GM12878 (cell line): ENCODE measurements around the gene C1orf74. TPM values are rescaled to one million over a fixed set of nuclear protein-coding genes. Genes with fewer than 3 reads are reported as not detected.
A peak's percentile ranks its signal among the peaks of the same experiment; 100 is the strongest.

Source experiments
- ATAC-seq: fragments of 200-7000 bp; cut with Tn5 transposase; 3 replicates; pipeline ENCODE4 v1.9.1; 2020; ENCODE audit warnings: mild to moderate bottlenecking, moderate library complexity
- BruUV-seq: library from RNA; stranded (reverse); fragments of 400-500 nt; replicated peaks from 2 replicates; lab custom pipeline; 2021; lab: Mats Ljungman, UMichigan
- CTCF ChIA-PET: fragments of 300-600 bp; sonication (Branson Sonifier 250); formaldehyde crosslinking; extraction: SDS; loops from one replicate; lab custom pipeline; 2021; ENCODE audit warnings: inconsistent platforms; lab: Yijun Ruan, JAX
- POLR2A ChIA-PET: fragments of 350-600 bp; formaldehyde crosslinking; extraction: SDS; loops from one replicate; lab custom pipeline; 2021; ENCODE audit warnings: inconsistent platforms; lab: Charles Lee
- RAD21 ChIA-PET: fragments of 300-600 bp; sonication (Branson Sonifier 250); formaldehyde crosslinking; loops from one replicate; lab custom pipeline; 2023; ENCODE audit warnings: antibody characterized with exemption; ENCODE audit not compliant: unreplicated experiment; lab: Charles Lee
- SMC1A ChIA-PET: fragments of 300-600 bp; sonication (Branson Sonifier 250); formaldehyde crosslinking; loops from one replicate; lab custom pipeline; 2023; ENCODE audit not compliant: unreplicated experiment, uncharacterized antibody; lab: Charles Lee
- DNase-seq: peaks from one replicate; pipeline ENCODE4 v3.0.0-alpha.2; 2011; ENCODE audit warnings: low read depth, low spot score
- FAIRE-seq: peaks from 3 replicates; lab custom pipeline; 2011; peaks lifted over from hg19 to GRCh38; lab: Jason Lieb, UNC
- H2AFZ ChIP-seq: 2 replicates; pipeline ENCODE4 v1.6.0; 2011; ENCODE audit warnings: low read depth, low read length, control low read depth; ENCODE audit not compliant: control insufficient read depth
- H3K27ac ChIP-seq: 2 replicates; pipeline ENCODE4 v1.5.1; 2011; ENCODE audit warnings: control low read depth; ENCODE audit not compliant: control insufficient read depth, insufficient read depth
- H3K27me3 ChIP-seq, 2 experiments: replicated peaks in 1 of 2; 2 replicates each; pipeline versions ENCODE4 v1.6.0 to v1.6.1; 2011; ENCODE audit warnings: low read length in 1 of 2; ENCODE audit not compliant: control insufficient read depth in 2 of 2, insufficient read depth in 2 of 2
- H3K36me3 ChIP-seq, 2 experiments: 2 replicates each; pipeline ENCODE4 v1.5.1; 2011; ENCODE audit warnings: low read length in 1 of 2; ENCODE audit not compliant: control insufficient read depth in 2 of 2, insufficient read depth in 2 of 2
- H3K4me1 ChIP-seq: 2 replicates; pipeline ENCODE4 v1.6.1; 2011; ENCODE audit warnings: mild to moderate bottlenecking, low read length, moderate library complexity, mixed read lengths; ENCODE audit not compliant: control insufficient read depth, insufficient read depth
- H3K4me2 ChIP-seq: 2 replicates; pipeline ENCODE4 v1.6.0; 2011; ENCODE audit warnings: control low read depth; ENCODE audit not compliant: control insufficient read depth, insufficient read depth
- H3K4me3 ChIP-seq: fragments of 200-600 bp; sonication (generic); 2 replicates; pipeline ENCODE4 v1.5.1; 2016
- H3K79me2 ChIP-seq: 2 replicates; pipeline ENCODE4 v1.6.0; 2011; ENCODE audit warnings: low read length; ENCODE audit not compliant: control insufficient read depth, insufficient read depth
- H3K9ac ChIP-seq: 2 replicates; pipeline ENCODE4 v1.8.0; 2011; ENCODE audit warnings: low read length, control low read depth, mixed read lengths; ENCODE audit not compliant: control insufficient read depth, insufficient read depth
- H3K9me3 ChIP-seq: replicated peaks from 3 replicates; pipeline ENCODE4 v1.5.1; 2011; ENCODE audit warnings: mild to moderate bottlenecking, low read length; ENCODE audit not compliant: control insufficient read depth, insufficient read depth
- H4K20me1 ChIP-seq: 2 replicates; pipeline ENCODE4 v1.6.0; 2011; ENCODE audit not compliant: control insufficient read depth, insufficient read depth
- E2F8 ChIP-seq: fragments of 450-650 bp; IDR thresholded peaks from 2 replicates; pipeline ENCODE4 v1.6.1; 2018; ENCODE audit warnings: mild to moderate bottlenecking, low read depth, moderate library complexity; ENCODE audit not compliant: partially characterized antibody
- E4F1 ChIP-seq: fragments of 450-650 bp; IDR thresholded peaks from 2 replicates; pipeline ENCODE4 v1.6.1; 2018; ENCODE audit warnings: borderline replicate concordance, mild to moderate bottlenecking; ENCODE audit not compliant: partially characterized antibody
- RELA ChIP-seq: fragments of 450-650 bp; IDR thresholded peaks from 2 replicates; pipeline ENCODE4 v1.8.0; 2014; ENCODE audit warnings: borderline replicate concordance; ENCODE audit not compliant: partially characterized antibody
- SMAD1 ChIP-seq: fragments of 450-650 bp; IDR thresholded peaks from 2 replicates; pipeline ENCODE4 v1.6.1; 2018; ENCODE audit warnings: mild to moderate bottlenecking, low read depth; ENCODE audit not compliant: partially characterized antibody
- SRF ChIP-seq, 2 experiments: IDR thresholded peaks; 2 replicates each; pipeline ENCODE4 v1.6.1; 2011; ENCODE audit warnings: low read depth in 2 of 2, low read length in 2 of 2, mild to moderate bottlenecking in 1 of 2, moderate library complexity in 1 of 2
- STAT1 ChIP-seq: fragments of 450-650 bp; conservative IDR thresholded peaks from 2 replicates; pipeline ENCODE4 v1.6.1; 2014; ENCODE audit warnings: antibody characterized with exemption, mild to moderate bottlenecking
- TAF1 ChIP-seq: IDR thresholded peaks from 2 replicates; pipeline ENCODE4 v1.6.1; 2011; ENCODE audit warnings: mild to moderate bottlenecking, low read depth, low read length, borderline replicate concordance
- YBX1 ChIP-seq: fragments of 450-650 bp; IDR thresholded peaks from 2 replicates; pipeline ENCODE4 v1.6.1; 2016; ENCODE audit warnings: antibody characterized with exemption
- ZBTB40 ChIP-seq: fragments of 450-650 bp; IDR thresholded peaks from 2 replicates; pipeline ENCODE4 v1.6.1; 2016; ENCODE audit warnings: mild to moderate bottlenecking, moderate library complexity, borderline replicate concordance
- WGBS: methylation state at CpG from one replicate; pipeline ENCODE4 v1.1.6; 2016; ENCODE audit warnings: low lambda C conversion rate; ENCODE audit not compliant: insufficient replicate concordance, insufficient coverage; ENCODE audit errors: missing lambda C conversion rate; 5-methylcytosine and 5-hydroxymethylcytosine counted together
- in situ Hi-C: fragments of 300-500 bp; cut with MboI; formaldehyde crosslinking; loops from 9 replicates; pipeline ENCODE4 v1.14.3; 2018; ENCODE audit warnings: mixed read lengths
- intact Hi-C: fragments of 100-400 bp; cut with micrococcal nuclease; formaldehyde crosslinking; loops from one replicate; pipeline ENCODE4 v1.14.2; 2022; ENCODE audit not compliant: unreplicated experiment
- polyA plus RNA-seq, 11 experiments: library from polyadenylated mRNA; depleted of rRNA in 4 of 11; unstranded in 6 of 11; stranded (reverse) in 5 of 11; fragments of >200 nt; fragmentation: Nextera tagmentation in 4 of 11; fragmentation: Illumina TruSeq in 1 of 11; extraction: Ambion mirVana in 4 of 11; extraction: Trizol in 1 of 11; gene quantifications; 1 replicate in 1 of 11; 2 replicates in 10 of 11; pipeline versions ENCODE4 v1.2.1 to v1.2.3, GENCODE V29; 2011 to 2016; ENCODE audit warnings: inconsistent platforms in 2 of 11, missing spikeins in 2 of 11, low read depth in 1 of 11
- total RNA-seq, 4 experiments: library from RNA; depleted of rRNA in 3 of 4; stranded (reverse); fragments of >200 nt in 3 of 4; fragmentation: Illumina TruSeq in 1 of 4; extraction: Trizol in 1 of 4; gene quantifications; 2 replicates each; pipeline versions ENCODE4 v1.2.1 to v1.2.3, GENCODE V29; 2013 to 2021
- TF ChIP-seq, protein P1 (sequence below): IDR thresholded peaks from 2 replicates; pipeline ENCODE4 v1.6.1; 2012; ENCODE audit warnings: low read depth, low read length, improper control_type of control experiment

C1orf74 gene
- total and polyA plus RNA-seq, 10 of the 15 experiments (the other 5 are each of a cell fraction or from before 2014, with no cell fraction given), result 3.1 to 5.5 (median 3.6) TPM

DNA sequence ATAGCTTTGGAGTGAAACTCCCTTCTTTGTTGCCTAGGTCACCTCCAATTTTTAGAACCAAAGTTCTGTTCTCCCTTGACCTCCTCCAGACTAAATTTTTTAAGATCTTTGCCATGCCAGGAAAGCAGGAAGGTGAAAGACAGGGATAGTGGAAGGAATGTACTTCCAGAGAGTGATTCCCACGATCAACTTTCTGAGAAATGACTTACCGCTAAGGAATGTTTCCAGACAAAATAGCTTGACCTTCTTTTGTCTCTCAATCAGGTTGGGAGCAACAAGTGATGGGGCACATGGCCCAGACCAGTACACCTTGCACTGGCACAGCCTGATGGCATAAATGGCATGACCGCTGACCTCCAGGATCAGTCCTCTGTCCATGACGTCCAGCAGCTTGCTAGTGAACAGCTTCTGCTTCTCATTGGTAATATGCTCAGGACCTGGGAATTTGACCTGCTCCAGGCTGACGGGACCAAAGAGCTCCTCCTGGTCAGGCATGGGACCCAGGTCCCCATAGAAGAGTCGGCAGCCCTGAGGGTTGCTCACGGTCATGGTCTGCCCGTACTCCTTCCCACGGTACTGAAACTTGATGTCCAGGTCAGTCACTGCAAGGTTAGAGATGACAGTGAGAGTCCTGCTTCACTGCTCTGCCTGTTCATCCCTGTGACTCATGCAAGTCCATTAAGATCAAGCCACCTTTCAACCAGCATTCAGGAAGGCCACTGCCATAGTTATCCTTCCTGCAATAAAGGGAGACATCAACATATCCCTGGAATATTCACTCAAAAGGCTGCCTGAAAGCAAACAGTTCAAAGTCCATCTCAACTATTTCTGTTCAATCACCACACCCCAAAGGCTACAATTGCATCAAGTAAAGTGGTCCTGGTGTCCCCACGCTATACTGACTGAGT lies 6.2 kb upstream of the C1orf74 start:
- CTCF ChIA-PET, result interaction anchor here (0.5 to 1.7 kb wide), 6 partner anchors 12 to 42 kb away, joined by 3 to 5 read pairs (median 3); partner anchors contain the start of gene UTP25
- peak; percentile 32; the same call in 2 of the 3 replicates for ATAC-seq
- no peak for TF ChIP-seq SRF (IDR thresholded peaks at IDR 0.05; ENCODE audit: low read depth in 2 of 2, low read length in 2 of 2)
- TF ChIP-seq E4F1, result no peak
- no peak for TF ChIP-seq E2F8
- TF ChIP-seq SMAD1, result no peak
- TF ChIP-seq, protein P1, sequence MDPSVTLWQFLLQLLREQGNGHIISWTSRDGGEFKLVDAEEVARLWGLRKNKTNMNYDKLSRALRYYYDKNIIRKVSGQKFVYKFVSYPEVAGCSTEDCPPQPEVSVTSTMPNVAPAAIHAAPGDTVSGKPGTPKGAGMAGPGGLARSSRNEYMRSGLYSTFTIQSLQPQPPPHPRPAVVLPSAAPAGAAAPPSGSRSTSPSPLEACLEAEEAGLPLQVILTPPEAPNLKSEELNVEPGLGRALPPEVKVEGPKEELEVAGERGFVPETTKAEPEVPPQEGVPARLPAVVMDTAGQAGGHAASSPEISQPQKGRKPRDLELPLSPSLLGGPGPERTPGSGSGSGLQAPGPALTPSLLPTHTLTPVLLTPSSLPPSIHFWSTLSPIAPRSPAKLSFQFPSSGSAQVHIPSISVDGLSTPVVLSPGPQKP, result no peak
- TF ChIP-seq ZBTB40, result no peak
- TF ChIP-seq STAT1, result no peak
- TF ChIP-seq YBX1, result no peak
- TF ChIP-seq TAF1, result no peak
- TF ChIP-seq RELA, result no peak

More for the DNA sequence above, 6.2 kb upstream of the C1orf74 start:
- in situ Hi-C loops, result no loop called here
- Histone ChIP-seq H3K4me1 (no peaks in the 10 kb centered on the region), H3K9me3 (no peaks in the 10 kb centered on the region; the same call in 2 of the 3 replicates), H3K27ac (no peak overlapping the region), H3K79me2 (no peaks in the 10 kb centered on the region), H2AFZ (no peak overlapping the region), H3K9ac (no peak overlapping the region), H3K4me2 (no peak overlapping the region), H4K20me1 (no peaks in the 10 kb centered on the region), H3K36me3 (no peaks in the 10 kb centered on the region), H3K27me3 (peaks cover 5 to 7% of the 10 kb centered on the region in 2 experiments; a peak in 3 of 4 replicates), H3K4me3 (no peak overlapping the region)
- SMC1A ChIA-PET, result interaction anchor here (0.7 to 2.5 kb wide), 10 partner anchors 9 to 42 kb away, joined by 3 to 8 read pairs (median 3); no protein-coding TSS in a partner anchor
- DNase-seq (no peak), FAIRE-seq (no peak)
- intact Hi-C loops, result no loop called here
- WGBS, result 41% methylated on average over 10 of the region's 10 CpGs
- RAD21 ChIA-PET, result no interaction called here
- POLR2A ChIA-PET, result interaction anchor here (1.1 kb wide), 1 partner anchor 17 kb away, joined by 4 read pairs; no protein-coding TSS in a partner anchor
- no TSS peak for BruUV-seq
